Suprapubic skin (tissue), 4 donors: Measurements from ENCODE around the gene SULT2B1. TPM values are rescaled to one million over a fixed set of nuclear protein-coding genes. Genes with fewer than 3 reads are reported as not detected.
"Not testable (repeated sequence)": the region's sequence is repeated elsewhere in the genome, so short reads cannot be mapped to it uniquely, and the experiment has no call there.

Source experiments
- DNase-seq, 2 donors: peaks; one replicate each; pipeline ENCODE4 v3.0.0-alpha.2; 2019; ENCODE audit warnings: low spot score in 2 of 2
- H3K27ac ChIP-seq: fragments of 200-600 bp; sonication (generic); one replicate; pipeline ENCODE4 v1.5.1; 2019
- H3K27me3 ChIP-seq: fragments of 200-600 bp; sonication (generic); one replicate; pipeline ENCODE4 v1.5.1; 2019
- H3K36me3 ChIP-seq: fragments of 200-600 bp; sonication (generic); one replicate; pipeline ENCODE4 v1.5.1; 2019
- H3K4me1 ChIP-seq: fragments of 200-600 bp; sonication (generic); one replicate; pipeline ENCODE4 v1.5.1; 2019
- H3K4me3 ChIP-seq: fragments of 200-600 bp; sonication (generic); one replicate; pipeline ENCODE4 v1.5.1; 2019; ENCODE audit warnings: mild to moderate bottlenecking
- H3K9me3 ChIP-seq: fragments of 200-600 bp; sonication (generic); one replicate; pipeline ENCODE4 v1.5.1; 2019
- EP300 ChIP-seq: sonication (generic); formaldehyde crosslinking; IDR thresholded peaks from one replicate; pipeline ENCODE4 v1.6.1; 2017; ENCODE audit warnings: antibody characterized with exemption
- POLR2A ChIP-seq, 2 donors: fragments of 450-650 bp; IDR thresholded peaks; one replicate each; pipeline ENCODE4 v1.6.1; 2017; ENCODE audit warnings: antibody characterized with exemption in 2 of 2, mild to moderate bottlenecking in 2 of 2, moderate library complexity in 2 of 2
- POLR2AphosphoS5 ChIP-seq, 3 donors: sonication (generic); formaldehyde crosslinking; IDR thresholded peaks; one replicate each; pipeline ENCODE4 v1.6.1; 2017; ENCODE audit warnings: antibody characterized with exemption in 3 of 3
- WGBS: methylation state at CpG from one replicate; pipeline ENCODE4 v1.1.5; 2018; 5-methylcytosine and 5-hydroxymethylcytosine counted together
- total RNA-seq, 4 donors: library from RNA; depleted of rRNA; stranded (reverse); fragments of >200 nt; gene quantifications; one replicate each; pipeline ENCODE4 v1.1.0, GENCODE V29; 2016
- TF ChIP-seq, protein P1 (sequence below), 2 donors: fragments of 200-600 bp in 1 of 2; fragments of 450-650 bp in 1 of 2; sonication (generic) in 1 of 2; IDR thresholded peaks; one replicate each; pipeline ENCODE4 v1.5.1; 2016 to 2019; ENCODE audit warnings: antibody characterized with exemption in 2 of 2, mild to moderate bottlenecking in 1 of 2, moderate library complexity in 1 of 2

Gene SULT2B1
- total RNA-seq, 4 donors from 2014 or later, result 26.0 to 162 (median 122) TPM

DNA sequence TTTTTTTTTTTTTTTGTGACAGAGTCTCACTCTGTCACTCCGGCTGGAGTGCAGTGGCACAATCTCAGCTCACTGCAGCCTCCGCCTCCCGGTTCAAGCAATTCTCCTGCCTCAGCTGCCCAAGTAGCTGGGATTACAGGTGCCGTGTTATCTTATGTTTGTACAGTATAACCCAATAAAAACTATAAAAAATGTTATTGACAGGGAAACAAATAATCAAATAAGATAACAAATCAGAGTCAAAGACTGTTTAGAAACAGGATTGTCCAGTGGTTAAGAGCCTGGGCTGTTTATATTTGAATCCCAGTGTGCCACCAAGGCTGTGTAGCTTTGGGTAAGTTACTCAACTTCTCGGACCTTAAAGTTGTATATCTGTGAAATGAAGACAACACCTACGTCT is 21.2 kb upstream of the SULT2B1 start:
- 67% methylated on average over 6 of the region's 6 CpGs for WGBS

GRCh38 chr19:48533770-48534169 is 18.2 kb upstream of the SULT2B1 start:
- Histone ChIP-seq H3K27me3 (no peaks in the 10 kb centered on the region), H3K36me3 (no peaks in the 10 kb centered on the region), H3K9me3 (peaks cover 4% of the 10 kb centered on the region), H3K4me3 (no peak overlapping the region), H3K4me1 (no peaks in the 10 kb centered on the region), H3K27ac (no peak overlapping the region)
- WGBS, result 88% methylated on average over 10 of the region's 10 CpGs
- TF ChIP-seq, protein P1, sequence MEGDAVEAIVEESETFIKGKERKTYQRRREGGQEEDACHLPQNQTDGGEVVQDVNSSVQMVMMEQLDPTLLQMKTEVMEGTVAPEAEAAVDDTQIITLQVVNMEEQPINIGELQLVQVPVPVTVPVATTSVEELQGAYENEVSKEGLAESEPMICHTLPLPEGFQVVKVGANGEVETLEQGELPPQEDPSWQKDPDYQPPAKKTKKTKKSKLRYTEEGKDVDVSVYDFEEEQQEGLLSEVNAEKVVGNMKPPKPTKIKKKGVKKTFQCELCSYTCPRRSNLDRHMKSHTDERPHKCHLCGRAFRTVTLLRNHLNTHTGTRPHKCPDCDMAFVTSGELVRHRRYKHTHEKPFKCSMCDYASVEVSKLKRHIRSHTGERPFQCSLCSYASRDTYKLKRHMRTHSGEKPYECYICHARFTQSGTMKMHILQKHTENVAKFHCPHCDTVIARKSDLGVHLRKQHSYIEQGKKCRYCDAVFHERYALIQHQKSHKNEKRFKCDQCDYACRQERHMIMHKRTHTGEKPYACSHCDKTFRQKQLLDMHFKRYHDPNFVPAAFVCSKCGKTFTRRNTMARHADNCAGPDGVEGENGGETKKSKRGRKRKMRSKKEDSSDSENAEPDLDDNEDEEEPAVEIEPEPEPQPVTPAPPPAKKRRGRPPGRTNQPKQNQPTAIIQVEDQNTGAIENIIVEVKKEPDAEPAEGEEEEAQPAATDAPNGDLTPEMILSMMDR (IDR thresholded peaks at IDR 0.05), result no peak
- TF ChIP-seq POLR2AphosphoS5 (IDR thresholded peaks at IDR 0.05) (no peak), POLR2A (IDR thresholded peaks at IDR 0.05) (no peak), EP300 (no peak)
- DNase-seq, result no peak

More for the DNA sequence above, 21.2 kb upstream of the SULT2B1 start:
- TF ChIP-seq, protein P1 (IDR thresholded peaks at IDR 0.05), result no peak
- peaks cover 15% of the 10 kb centered on the region for H3K9me3 ChIP-seq
- H3K27me3 ChIP-seq, result no peaks in the 10 kb centered on the region
- no peak overlapping the region for H3K4me3 ChIP-seq
- no peak for DNase-seq
- H3K36me3 ChIP-seq, result no peaks in the 10 kb centered on the region
- no peak overlapping the region for H3K27ac ChIP-seq
- H3K4me1 ChIP-seq, result no peaks in the 10 kb centered on the region

GRCh38 chr19:48537541-48537940 is 14.4 kb upstream of the SULT2B1 start:
- WGBS, result 74% methylated on average over 7 of the region's 7 CpGs
- no peak for TF ChIP-seq POLR2AphosphoS5 (IDR thresholded peaks at IDR 0.05)
- TF ChIP-seq POLR2A (IDR thresholded peaks at IDR 0.05), result no peak
- TF ChIP-seq, protein P1 (IDR thresholded peaks at IDR 0.05), result no peak
- no peak for TF ChIP-seq EP300
- Histone ChIP-seq H3K9me3 (no peaks in the 10 kb centered on the region), H3K4me3 (no peak overlapping the region), H3K4me1 (peaks cover 3% of the 10 kb centered on the region), H3K27ac (no peak overlapping the region), H3K36me3 (no peaks in the 10 kb centered on the region), H3K27me3 (no peaks in the 10 kb centered on the region)
- DNase-seq, result no peak

GRCh38 chr19:48538057-48538456 is 13.9 kb upstream of the SULT2B1 start:
- WGBS, result 95% methylated on average over 8 of the region's 8 CpGs
- not testable (repeated sequence) for DNase-seq, H3K36me3 ChIP-seq, H3K4me3 ChIP-seq, H3K9me3 ChIP-seq, H3K27ac ChIP-seq, H3K27me3 ChIP-seq, H3K4me1 ChIP-seq

DNA sequence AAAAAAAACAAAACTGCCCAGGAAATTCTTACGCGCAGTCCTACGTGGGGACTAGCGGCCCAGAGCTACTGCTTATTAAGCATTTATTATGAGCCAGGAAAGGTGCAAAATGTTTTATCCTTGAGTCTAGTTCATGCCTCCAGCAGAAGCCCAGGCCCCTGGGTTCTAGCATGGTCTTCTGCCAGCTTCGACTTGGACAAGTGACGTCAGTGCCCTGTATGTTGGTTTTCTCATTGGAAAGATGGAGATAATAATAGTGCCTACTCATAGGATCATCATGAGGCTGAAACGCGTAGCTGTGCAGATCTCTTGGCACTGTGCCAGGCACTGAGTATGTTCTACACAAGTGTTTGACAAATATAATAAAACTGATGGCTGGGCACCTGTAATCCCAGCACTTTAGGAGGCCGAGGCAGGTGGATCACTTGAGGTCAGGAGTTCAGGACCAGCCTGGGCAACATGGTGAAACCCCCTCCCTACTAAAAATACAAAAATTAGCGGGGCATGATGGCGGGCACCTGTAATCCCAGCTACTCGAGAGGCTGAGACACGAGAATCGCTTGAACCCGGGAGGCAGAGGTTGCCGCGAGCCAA is 12.4 kb upstream of the SULT2B1 start:
- Histone ChIP-seq H3K36me3 (no peaks in the 10 kb centered on the region), H3K4me3 (no peak overlapping the region), H3K27me3 (no peaks in the 10 kb centered on the region), H3K27ac (no peak overlapping the region), H3K9me3 (no peaks in the 10 kb centered on the region), H3K4me1 (peaks cover 17% of the 10 kb centered on the region)
- DNase-seq, result no peak
- TF ChIP-seq POLR2A (IDR thresholded peaks at IDR 0.05), result no peak
- TF ChIP-seq, protein P1 (IDR thresholded peaks at IDR 0.05), result no peak
- no peak for TF ChIP-seq EP300
- TF ChIP-seq POLR2AphosphoS5 (IDR thresholded peaks at IDR 0.05), result no peak
- WGBS, result 63% methylated on average over 17 of the region's 17 CpGs

GRCh38 chr19:48540110-48540509 is 11.9 kb upstream of the SULT2B1 start:
- Histone ChIP-seq H3K27me3 (no peaks in the 10 kb centered on the region), H3K9me3 (no peaks in the 10 kb centered on the region), H3K36me3 (no peaks in the 10 kb centered on the region), H3K4me1 (peaks cover 21% of the 10 kb centered on the region), H3K27ac (no peak overlapping the region), H3K4me3 (no peak overlapping the region)
- WGBS, result 37% methylated on average over 7 of the region's 7 CpGs
- no peak for TF ChIP-seq EP300
- DNase-seq, result no peak
